Caco-2 (cell line): ENCODE measurements around the gene SMC3. TPM values are rescaled to one million over a fixed set of nuclear protein-coding genes. Genes with fewer than 3 reads are reported as not detected.
A peak's percentile ranks its signal among the peaks of the same experiment; 100 is the strongest.

Source experiments
- BruUV-seq: library from RNA; stranded (reverse); fragments of 400-500 nt; replicated peaks from 2 replicates; lab custom pipeline; 2021; lab: Mats Ljungman, UMichigan
- CTCF ChIA-PET: fragments of 300-600 bp; sonication (Branson Sonifier 250); formaldehyde crosslinking; loops from one replicate; lab custom pipeline; 2022; ENCODE audit warnings: antibody characterized with exemption; lab: Charles Lee
- POLR2A ChIA-PET: fragments of 300-600 bp; sonication (Branson Sonifier 250); formaldehyde crosslinking; loops from one replicate; lab custom pipeline; 2022; ENCODE audit warnings: antibody characterized with exemption; lab: Charles Lee
- DNase-seq, 2 experiments: peaks; one replicate each; pipeline versions ENCODE4 v3.0.0 to v3.0.0-alpha.2; 2020 to 2022
- H3K27me3 ChIP-seq: replicated peaks from 2 replicates; pipeline ENCODE4 v1.6.0; 2011; ENCODE audit warnings: low read length; ENCODE audit not compliant: control insufficient read depth, insufficient read depth
- H3K36me3 ChIP-seq: 2 replicates; pipeline ENCODE4 v1.5.1; 2011; ENCODE audit warnings: low read length; ENCODE audit not compliant: control insufficient read depth, insufficient read depth
- H3K4me1 ChIP-seq: fragments of 250-450 bp; sonication (Bioruptor Pico); 2 replicates; pipeline ENCODE4 v1.5.1; 2020; ENCODE audit warnings: mild to moderate bottlenecking
- H3K4me3 ChIP-seq: 2 replicates; pipeline ENCODE4 v1.5.1; 2011; ENCODE audit warnings: low read depth, mild to moderate bottlenecking, control low read depth, low read length
- H3K9me3 ChIP-seq: fragments of 250-450 bp; sonication (Bioruptor Pico); 2 replicates; pipeline ENCODE4 v1.5.1; 2020; ENCODE audit warnings: mild to moderate bottlenecking, moderate library complexity
- H3K27ac Mint-ChIP-seq: one replicate; pipeline ENCODE4 v1.8.0; 2022; ENCODE audit warnings: mixed read lengths; ENCODE audit not compliant: unreplicated experiment
- H3K27me3 Mint-ChIP-seq: one replicate; pipeline ENCODE4 v1.8.0; 2022; ENCODE audit warnings: mixed read lengths; ENCODE audit not compliant: insufficient read depth, unreplicated experiment
- H3K36me3 Mint-ChIP-seq: one replicate; pipeline ENCODE4 v1.8.0; 2022; ENCODE audit warnings: mild to moderate bottlenecking, mixed read lengths; ENCODE audit not compliant: insufficient read depth, unreplicated experiment
- H3K4me1 Mint-ChIP-seq: one replicate; pipeline ENCODE4 v1.8.0; 2022; ENCODE audit warnings: low read depth, mixed read lengths; ENCODE audit not compliant: unreplicated experiment
- H3K4me3 Mint-ChIP-seq: one replicate; pipeline ENCODE4 v1.8.0; 2022; ENCODE audit warnings: mild to moderate bottlenecking, moderate library complexity, mixed read lengths; ENCODE audit not compliant: unreplicated experiment
- H3K9me3 Mint-ChIP-seq: one replicate; pipeline ENCODE4 v1.8.0; 2022; ENCODE audit warnings: mixed read lengths; ENCODE audit not compliant: unreplicated experiment
- intact Hi-C: fragments of 100-400 bp; cut with micrococcal nuclease; formaldehyde crosslinking; loops from one replicate; pipeline ENCODE4 v1.10.0; 2022; ENCODE audit not compliant: unreplicated experiment
- total RNA-seq: library from RNA; stranded (reverse); gene quantifications from 2 replicates; pipeline ENCODE4 v1.2.3, GENCODE V29; 2022
- TF ChIP-seq, protein P1 (sequence below), 2 experiments: fragments of 200-600 bp in 1 of 2; IDR thresholded peaks; 1 replicate in 1 of 2; 2 replicates in 1 of 2; pipeline versions ENCODE4 v1.5.1 to v1.8.0; 2011 to 2022; ENCODE audit warnings: antibody characterized with exemption in 1 of 2, control low read depth in 1 of 2, inconsistent platforms in 1 of 2, low read depth in 1 of 2, low read length in 1 of 2, mild to moderate bottlenecking in 1 of 2, moderate library complexity in 1 of 2; ENCODE audit not compliant: insufficient read depth in 1 of 2, severe bottlenecking in 1 of 2, unreplicated experiment in 1 of 2

Gene SMC3
- total RNA-seq, 1 experiment from 2014 or later, result 95.7 TPM

DNA sequence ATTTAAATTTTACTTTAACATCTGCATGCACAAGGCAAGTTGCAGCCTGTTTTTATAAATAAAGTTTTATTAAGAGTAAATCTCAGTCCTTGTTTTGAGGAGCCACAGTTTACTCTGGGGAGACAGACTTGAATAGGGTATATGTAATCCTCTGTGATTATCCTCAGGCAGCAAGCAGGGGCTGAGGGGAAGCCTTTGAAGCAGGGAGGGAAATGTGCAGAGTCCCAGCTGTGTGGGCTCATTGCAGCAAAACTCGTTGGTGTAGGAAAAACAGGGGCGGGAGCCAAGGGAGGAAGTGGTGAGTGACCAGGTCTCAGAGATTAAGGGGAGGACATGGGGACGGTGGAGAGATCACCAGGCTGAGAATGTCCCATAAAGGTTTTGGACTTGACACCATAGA lies 34.3 kb upstream of the SMC3 start:
- no peaks in the 10 kb centered on the region for H3K9me3 ChIP-seq
- ChIA-PET CTCF (no interaction called here), POLR2A (no interaction called here)
- no peaks in the 10 kb centered on the region for H3K36me3 ChIP-seq
- Mint-ChIP-seq H3K27ac (no peak overlapping the region), H3K36me3 (no peaks in the 10 kb centered on the region), H3K4me1 (peaks cover 5% of the 10 kb centered on the region), H3K4me3 (no peak overlapping the region), H3K9me3 (no peaks in the 10 kb centered on the region), H3K27me3 (no peaks in the 10 kb centered on the region)
- no peak for DNase-seq
- TF ChIP-seq, protein P1, sequence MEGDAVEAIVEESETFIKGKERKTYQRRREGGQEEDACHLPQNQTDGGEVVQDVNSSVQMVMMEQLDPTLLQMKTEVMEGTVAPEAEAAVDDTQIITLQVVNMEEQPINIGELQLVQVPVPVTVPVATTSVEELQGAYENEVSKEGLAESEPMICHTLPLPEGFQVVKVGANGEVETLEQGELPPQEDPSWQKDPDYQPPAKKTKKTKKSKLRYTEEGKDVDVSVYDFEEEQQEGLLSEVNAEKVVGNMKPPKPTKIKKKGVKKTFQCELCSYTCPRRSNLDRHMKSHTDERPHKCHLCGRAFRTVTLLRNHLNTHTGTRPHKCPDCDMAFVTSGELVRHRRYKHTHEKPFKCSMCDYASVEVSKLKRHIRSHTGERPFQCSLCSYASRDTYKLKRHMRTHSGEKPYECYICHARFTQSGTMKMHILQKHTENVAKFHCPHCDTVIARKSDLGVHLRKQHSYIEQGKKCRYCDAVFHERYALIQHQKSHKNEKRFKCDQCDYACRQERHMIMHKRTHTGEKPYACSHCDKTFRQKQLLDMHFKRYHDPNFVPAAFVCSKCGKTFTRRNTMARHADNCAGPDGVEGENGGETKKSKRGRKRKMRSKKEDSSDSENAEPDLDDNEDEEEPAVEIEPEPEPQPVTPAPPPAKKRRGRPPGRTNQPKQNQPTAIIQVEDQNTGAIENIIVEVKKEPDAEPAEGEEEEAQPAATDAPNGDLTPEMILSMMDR (IDR thresholded peaks at IDR 0.05; ENCODE audit: insufficient read depth in 1 of 2, low read depth in 1 of 2, low read length in 1 of 2, severe bottlenecking in 1 of 2, unreplicated experiment in 1 of 2), result no peak
- H3K27me3 ChIP-seq, result no peaks in the 10 kb centered on the region
- peaks cover 14% of the 10 kb centered on the region for H3K4me1 ChIP-seq
- no TSS peak for BruUV-seq
- no peak overlapping the region for H3K4me3 ChIP-seq
- intact Hi-C loops, result no loop called here

DNA sequence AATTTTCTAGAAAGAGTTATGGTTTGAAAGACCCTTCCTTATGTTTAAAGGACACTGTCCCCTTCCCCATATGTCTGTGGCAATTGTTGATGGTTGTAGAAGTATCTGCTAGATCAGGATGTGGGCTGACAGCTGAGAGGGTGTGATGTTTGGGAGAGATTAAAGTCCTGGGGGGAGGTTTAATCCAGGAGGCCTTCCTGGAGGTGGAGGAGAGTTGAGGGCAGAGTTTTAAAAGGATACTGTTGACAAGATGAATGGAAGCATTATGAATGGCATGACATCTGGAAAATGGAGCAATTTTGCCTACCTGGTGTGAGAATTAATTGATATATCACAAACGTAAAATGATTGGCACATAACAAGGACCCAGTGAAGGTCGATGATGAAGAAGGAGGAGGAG lies 32.9 kb upstream of the SMC3 start:
- TF ChIP-seq, protein P1 (IDR thresholded peaks at IDR 0.05; ENCODE audit: insufficient read depth in 1 of 2, low read depth in 1 of 2, low read length in 1 of 2, severe bottlenecking in 1 of 2, unreplicated experiment in 1 of 2), result no peak
- Histone ChIP-seq H3K27me3 (no peaks in the 10 kb centered on the region), H3K9me3 (no peaks in the 10 kb centered on the region), H3K36me3 (no peaks in the 10 kb centered on the region), H3K4me3 (no peak overlapping the region), H3K4me1 (peaks cover 11% of the 10 kb centered on the region)
- Mint-ChIP-seq H3K36me3 (no peaks in the 10 kb centered on the region), H3K9me3 (no peaks in the 10 kb centered on the region), H3K4me3 (no peak overlapping the region), H3K27me3 (no peaks in the 10 kb centered on the region), H3K27ac (no peak overlapping the region), H3K4me1 (peaks cover 4% of the 10 kb centered on the region)
- POLR2A ChIA-PET, result no interaction called here
- intact Hi-C loops, result no loop called here
- no TSS peak for BruUV-seq
- CTCF ChIA-PET, result no interaction called here
- no peak for DNase-seq

DNA sequence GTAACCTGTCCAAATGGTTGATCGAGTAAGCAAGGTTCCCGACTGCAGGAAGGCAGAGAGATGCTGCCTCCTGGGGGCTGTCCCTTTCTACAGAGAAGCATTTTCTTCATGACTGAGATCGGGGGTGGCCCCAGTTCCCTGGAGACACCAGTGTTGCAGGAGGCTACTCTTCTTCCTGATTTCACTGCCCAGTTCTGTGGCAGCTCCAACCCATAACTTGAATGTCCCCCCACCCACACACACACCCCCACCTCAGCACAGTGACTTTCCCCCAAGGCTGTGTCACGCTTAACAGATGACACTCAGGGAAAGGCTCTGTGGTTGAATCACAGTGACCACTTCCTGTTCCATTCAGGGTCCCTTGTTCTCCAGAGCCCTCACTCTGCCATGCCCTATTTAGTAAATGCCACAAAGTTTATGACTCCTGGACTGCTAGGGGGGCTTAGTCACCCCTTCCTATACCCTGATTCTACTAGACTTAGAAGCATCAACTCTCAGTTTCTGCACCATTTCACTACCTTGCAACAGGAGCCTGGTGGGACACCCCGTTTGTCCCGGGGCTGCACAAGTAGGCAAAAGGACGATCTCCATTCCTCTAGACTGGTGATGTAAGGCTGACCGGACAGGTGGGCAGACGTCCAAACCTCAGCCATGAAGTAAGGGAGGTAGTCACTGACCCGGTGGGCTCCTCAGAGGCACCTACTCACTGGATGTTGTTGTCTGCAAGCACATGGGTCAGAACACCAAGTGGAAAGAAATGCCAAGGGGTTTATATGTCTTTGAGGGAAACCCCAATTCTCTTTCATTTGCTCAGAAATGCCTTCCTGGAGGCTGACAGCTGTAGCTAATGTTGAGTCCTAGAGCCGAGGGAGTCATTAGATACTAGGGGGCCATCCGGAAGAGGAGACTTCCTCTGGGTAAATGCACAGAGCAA lies 31.3 kb upstream of the SMC3 start:
- DNase-seq, result peak in 1 of 2 experiments; percentile 25
- Histone ChIP-seq H3K9me3 (no peaks in the 10 kb centered on the region), H3K4me3 (no peak overlapping the region), H3K27me3 (no peaks in the 10 kb centered on the region), H3K36me3 (no peaks in the 10 kb centered on the region), H3K4me1 (no peaks in the 10 kb centered on the region; the same call in 1 of the 2 replicates)
- TF ChIP-seq, protein P1 (IDR thresholded peaks at IDR 0.05; ENCODE audit: insufficient read depth in 1 of 2, low read depth in 1 of 2, low read length in 1 of 2, severe bottlenecking in 1 of 2, unreplicated experiment in 1 of 2), result peak in 1 of 2 experiments; percentile 40
- Mint-ChIP-seq H3K9me3 (no peaks in the 10 kb centered on the region), H3K27me3 (no peaks in the 10 kb centered on the region), H3K36me3 (no peaks in the 10 kb centered on the region), H3K4me1 (no peaks in the 10 kb centered on the region), H3K4me3 (no peak overlapping the region), H3K27ac (no peak overlapping the region)
- intact Hi-C loops, result no loop called here
- ChIA-PET POLR2A (no interaction called here), CTCF (no interaction called here)
- BruUV-seq, result no TSS peak
